ENCODE measurements around the gene BBIP1. TPM values are rescaled to one million over a fixed set of nuclear protein-coding genes. Genes with fewer than 3 reads are reported as not detected.

Gene BBIP1
- total and polyA plus RNA-seq, 9 of the 15 experiments (the other 6 are each of a cell fraction or from before 2014, with no cell fraction given), result 5.2 to 31.0 (median 19.4) TPM

DNA sequence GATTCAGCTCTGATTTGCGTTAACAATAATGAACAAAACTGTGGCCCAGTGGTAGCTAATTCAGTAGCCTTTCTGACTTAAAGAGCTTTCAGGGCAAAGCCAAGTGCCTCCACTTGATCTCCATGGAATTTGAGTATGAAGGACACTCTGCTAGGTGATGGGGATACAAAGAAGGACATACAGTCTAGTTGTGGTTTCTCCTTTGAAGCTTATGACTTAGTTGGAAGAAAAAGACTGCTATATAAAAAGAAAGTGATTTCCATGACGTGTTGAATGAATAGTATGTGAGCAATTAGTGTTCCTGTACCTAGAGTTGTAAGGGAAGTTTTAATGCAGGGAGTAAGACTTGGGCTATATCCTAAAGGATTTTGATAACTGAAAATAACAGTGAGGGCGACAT, 39.0 kb downstream of the BBIP1 start:
- ATAC-seq (no peak; the same call in 2 of the 3 replicates), FAIRE-seq (no peak), DNase-seq (ENCODE audit: extremely low read depth in 1 of 4, low spot score in 3 of 4) (no peak)
- Histone ChIP-seq H3K27ac (ENCODE audit: extremely low read depth, low read depth, low read length) (no peak overlapping the region), H4K20me1 (replicated peaks; ENCODE audit: control insufficient read depth, insufficient read depth, low read length) (no peaks in the 10 kb centered on the region), H3K9me1 (ENCODE audit: control insufficient read depth, insufficient read depth, low read length) (no peaks in the 10 kb centered on the region), H3K4me2 (ENCODE audit: insufficient read depth, low read length) (no peak overlapping the region), H2AFZ (ENCODE audit: low read depth, low read length) (no peak overlapping the region), H3K4me3 (no peak overlapping the region), H3K9ac (ENCODE audit: insufficient read depth in 1 of 2, low read depth in 2 of 2, low read length in 2 of 2) (no peak overlapping the region), H3K27me3 (ENCODE audit: control insufficient read depth in 2 of 2, insufficient read depth in 2 of 2, low read length in 2 of 2) (no peaks in the 10 kb centered on the region), H3K4me1 (replicated peaks in 1 of 2; ENCODE audit: control insufficient read depth in 2 of 2, insufficient read depth in 2 of 2, low read length in 2 of 2) (peaks cover 0 to 2% of the 10 kb centered on the region in 2 experiments; a peak in 3 of 5 replicates), H3K79me2 (ENCODE audit: control insufficient read depth, insufficient read depth, low read length) (peaks cover 11% of the 10 kb centered on the region), H3K9me3 (replicated peaks; ENCODE audit: control insufficient read depth, insufficient read depth, low read depth, low read length) (no peaks in the 10 kb centered on the region), H3K36me3 (ENCODE audit: control insufficient read depth, insufficient read depth, low read length) (peaks cover 18% of the 10 kb centered on the region)
- in situ Hi-C loops (cut with MboI) (loop anchor here (25.0 kb wide), 1 partner anchor 268 kb away; no protein-coding TSS in a partner anchor), intact Hi-C loops (cut with micrococcal nuclease) (no loop called here)
- POLR2A ChIA-PET, result interaction anchor here (0.6 to 1.1 kb wide), 4 partner anchors 9 to 76 kb away, joined by 3 read pairs; no protein-coding TSS in a partner anchor
- CTCF ChIA-PET (ENCODE audit: low intra/inter-chr PET ratio), result no interaction called here
- 69% methylated on average over 3 of the region's 3 CpGs for WGBS (ENCODE audit: insufficient coverage, low coverage, missing lambda C conversion rate)
- no TSS peak for BruUV-seq (replicated peaks)
- TF ChIP-seq, protein P1, sequence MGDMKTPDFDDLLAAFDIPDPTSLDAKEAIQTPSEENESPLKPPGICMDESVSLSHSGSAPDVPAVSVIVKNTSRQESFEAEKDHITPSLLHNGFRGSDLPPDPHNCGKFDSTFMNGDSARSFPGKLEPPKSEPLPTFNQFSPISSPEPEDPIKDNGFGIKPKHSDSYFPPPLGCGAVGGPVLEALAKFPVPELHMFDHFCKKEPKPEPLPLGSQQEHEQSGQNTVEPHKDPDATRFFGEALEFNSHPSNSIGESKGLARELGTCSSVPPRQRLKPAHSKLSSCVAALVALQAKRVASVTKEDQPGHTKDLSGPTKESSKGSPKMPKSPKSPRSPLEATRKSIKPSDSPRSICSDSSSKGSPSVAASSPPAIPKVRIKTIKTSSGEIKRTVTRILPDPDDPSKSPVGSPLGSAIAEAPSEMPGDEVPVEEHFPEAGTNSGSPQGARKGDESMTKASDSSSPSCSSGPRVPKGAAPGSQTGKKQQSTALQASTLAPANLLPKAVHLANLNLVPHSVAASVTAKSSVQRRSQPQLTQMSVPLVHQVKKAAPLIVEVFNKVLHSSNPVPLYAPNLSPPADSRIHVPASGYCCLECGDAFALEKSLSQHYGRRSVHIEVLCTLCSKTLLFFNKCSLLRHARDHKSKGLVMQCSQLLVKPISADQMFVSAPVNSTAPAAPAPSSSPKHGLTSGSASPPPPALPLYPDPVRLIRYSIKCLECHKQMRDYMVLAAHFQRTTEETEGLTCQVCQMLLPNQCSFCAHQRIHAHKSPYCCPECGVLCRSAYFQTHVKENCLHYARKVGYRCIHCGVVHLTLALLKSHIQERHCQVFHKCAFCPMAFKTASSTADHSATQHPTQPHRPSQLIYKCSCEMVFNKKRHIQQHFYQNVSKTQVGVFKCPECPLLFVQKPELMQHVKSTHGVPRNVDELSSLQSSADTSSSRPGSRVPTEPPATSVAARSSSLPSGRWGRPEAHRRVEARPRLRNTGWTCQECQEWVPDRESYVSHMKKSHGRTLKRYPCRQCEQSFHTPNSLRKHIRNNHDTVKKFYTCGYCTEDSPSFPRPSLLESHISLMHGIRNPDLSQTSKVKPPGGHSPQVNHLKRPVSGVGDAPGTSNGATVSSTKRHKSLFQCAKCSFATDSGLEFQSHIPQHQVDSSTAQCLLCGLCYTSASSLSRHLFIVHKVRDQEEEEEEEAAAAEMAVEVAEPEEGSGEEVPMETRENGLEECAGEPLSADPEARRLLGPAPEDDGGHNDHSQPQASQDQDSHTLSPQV (IDR thresholded peaks at IDR 0.05), result no peak
- TF ChIP-seq ZFP36 (IDR thresholded peaks at IDR 0.05; ENCODE audit: low read depth, low read length, partially characterized antibody), result no peak
- no peak for TF ChIP-seq TGIF2 (CRISPR knock-in tag; IDR thresholded peaks at IDR 0.05)
- no peak for TF ChIP-seq ZNF217 (CRISPR knock-in tag; IDR thresholded peaks at IDR 0.05)
- TF ChIP-seq, protein P2, sequence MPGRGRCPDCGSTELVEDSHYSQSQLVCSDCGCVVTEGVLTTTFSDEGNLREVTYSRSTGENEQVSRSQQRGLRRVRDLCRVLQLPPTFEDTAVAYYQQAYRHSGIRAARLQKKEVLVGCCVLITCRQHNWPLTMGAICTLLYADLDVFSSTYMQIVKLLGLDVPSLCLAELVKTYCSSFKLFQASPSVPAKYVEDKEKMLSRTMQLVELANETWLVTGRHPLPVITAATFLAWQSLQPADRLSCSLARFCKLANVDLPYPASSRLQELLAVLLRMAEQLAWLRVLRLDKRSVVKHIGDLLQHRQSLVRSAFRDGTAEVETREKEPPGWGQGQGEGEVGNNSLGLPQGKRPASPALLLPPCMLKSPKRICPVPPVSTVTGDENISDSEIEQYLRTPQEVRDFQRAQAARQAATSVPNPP (IDR thresholded peaks at IDR 0.05; ENCODE audit: borderline replicate concordance, insufficient read depth, insufficient read length), result no peak
- TF ChIP-seq FIP1L1 (IDR thresholded peaks at IDR 0.05; ENCODE audit: low read depth, low read length, poor library complexity, severe bottlenecking), result no peak
- no peak for TF ChIP-seq CREB3L1 (IDR thresholded peaks at IDR 0.05; ENCODE audit: borderline replicate concordance, low read depth)
- no peak for TF ChIP-seq CBFA2T2 (conservative IDR thresholded peaks at IDR 0.05)
- no peak for TF ChIP-seq NFYB (IDR thresholded peaks at IDR 0.05; ENCODE audit: extremely low read depth, insufficient read length)
- TF ChIP-seq MECOM (CRISPR knock-in tag; IDR thresholded peaks at IDR 0.05), result no peak
- TF ChIP-seq FUS (optimal IDR thresholded peaks at IDR 0.05; ENCODE audit: low read depth, low read length), result no peak
- TF ChIP-seq ZNF232 (CRISPR knock-in tag; IDR thresholded peaks at IDR 0.05), result no peak
- TF ChIP-seq, protein P3, sequence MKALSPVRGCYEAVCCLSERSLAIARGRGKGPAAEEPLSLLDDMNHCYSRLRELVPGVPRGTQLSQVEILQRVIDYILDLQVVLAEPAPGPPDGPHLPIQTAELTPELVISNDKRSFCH (CRISPR knock-in tag; IDR thresholded peaks at IDR 0.05), result no peak
- TF ChIP-seq, protein P3 (tag; IDR thresholded peaks at IDR 0.05), result no peak
- no peak for TF ChIP-seq NFRKB (IDR thresholded peaks at IDR 0.05; ENCODE audit: low read depth)
- no peak for TF ChIP-seq NFIX (CRISPR knock-in tag; IDR thresholded peaks at IDR 0.05; ENCODE audit: low read depth)

Data from K562 (cell line).